ENCODE results near the gene ZC3H18. TPM values are rescaled to one million over a fixed set of nuclear protein-coding genes. Genes with fewer than 3 reads are reported as not detected.

The ZC3H18 gene
- total and polyA plus RNA-seq, 2 donors (not counting 1 experiment from before 2014, with no cell fraction given) = 7.9 to 9.4 TPM

- H3K27ac ChIP-seq (ENCODE audit: insufficient read depth, low read length) = no peak overlapping the region
- no peak for DNase-seq (ENCODE audit: low read depth in 2 of 2)
- H3K27me3 ChIP-seq (ENCODE audit: control insufficient read depth, insufficient read depth, low read length) = peaks cover 22% of the 10 kb centered on the region
- no peak overlapping the region for H3K4me2 ChIP-seq (ENCODE audit: extremely low read depth, insufficient read depth, low read length)
- H3K79me2 ChIP-seq (ENCODE audit: control insufficient read depth, insufficient read depth, low read length) = no peaks in the 10 kb centered on the region
- no peak overlapping the region for H3K4me3 ChIP-seq (replicated peaks in 1 of 4; ENCODE audit: control extremely low read depth in 1 of 4, insufficient read depth in 1 of 4, low read depth in 3 of 4, low read length in 4 of 4)
- H3K9me3 ChIP-seq (ENCODE audit: control insufficient read depth, insufficient read depth, low read depth, low read length) = no peaks in the 10 kb centered on the region
- H3K9ac ChIP-seq (ENCODE audit: insufficient read depth, low read length) = no peak overlapping the region
- H3K4me1 ChIP-seq (ENCODE audit: control insufficient read depth, extremely low read depth, insufficient read depth, low read length) = no peaks in the 10 kb centered on the region
- no peak overlapping the region for H2AFZ ChIP-seq (ENCODE audit: low read length)
- no peaks in the 10 kb centered on the region for H3K36me3 ChIP-seq (ENCODE audit: control insufficient read depth, insufficient read depth, low read length)
- TF ChIP-seq EZH2 (IDR thresholded peaks at IDR 0.05; ENCODE audit: low read length, missing control alignments) = no peak
- TF ChIP-seq, protein P1, sequence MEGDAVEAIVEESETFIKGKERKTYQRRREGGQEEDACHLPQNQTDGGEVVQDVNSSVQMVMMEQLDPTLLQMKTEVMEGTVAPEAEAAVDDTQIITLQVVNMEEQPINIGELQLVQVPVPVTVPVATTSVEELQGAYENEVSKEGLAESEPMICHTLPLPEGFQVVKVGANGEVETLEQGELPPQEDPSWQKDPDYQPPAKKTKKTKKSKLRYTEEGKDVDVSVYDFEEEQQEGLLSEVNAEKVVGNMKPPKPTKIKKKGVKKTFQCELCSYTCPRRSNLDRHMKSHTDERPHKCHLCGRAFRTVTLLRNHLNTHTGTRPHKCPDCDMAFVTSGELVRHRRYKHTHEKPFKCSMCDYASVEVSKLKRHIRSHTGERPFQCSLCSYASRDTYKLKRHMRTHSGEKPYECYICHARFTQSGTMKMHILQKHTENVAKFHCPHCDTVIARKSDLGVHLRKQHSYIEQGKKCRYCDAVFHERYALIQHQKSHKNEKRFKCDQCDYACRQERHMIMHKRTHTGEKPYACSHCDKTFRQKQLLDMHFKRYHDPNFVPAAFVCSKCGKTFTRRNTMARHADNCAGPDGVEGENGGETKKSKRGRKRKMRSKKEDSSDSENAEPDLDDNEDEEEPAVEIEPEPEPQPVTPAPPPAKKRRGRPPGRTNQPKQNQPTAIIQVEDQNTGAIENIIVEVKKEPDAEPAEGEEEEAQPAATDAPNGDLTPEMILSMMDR (conservative IDR thresholded peaks at IDR 0.05 in 1 of 2, IDR thresholded peaks at IDR 0.05 in 1 of 2; ENCODE audit: low read depth in 1 of 2, low read length in 2 of 2) = no peak
- H4K20me1 ChIP-seq (ENCODE audit: control insufficient read depth, extremely low read depth, insufficient read depth, low read length) = no peaks in the 10 kb centered on the region
Measured at GRCh38 chr16:88642881-88643643, 72.9 kb downstream of the ZC3H18 start.

DNA sequence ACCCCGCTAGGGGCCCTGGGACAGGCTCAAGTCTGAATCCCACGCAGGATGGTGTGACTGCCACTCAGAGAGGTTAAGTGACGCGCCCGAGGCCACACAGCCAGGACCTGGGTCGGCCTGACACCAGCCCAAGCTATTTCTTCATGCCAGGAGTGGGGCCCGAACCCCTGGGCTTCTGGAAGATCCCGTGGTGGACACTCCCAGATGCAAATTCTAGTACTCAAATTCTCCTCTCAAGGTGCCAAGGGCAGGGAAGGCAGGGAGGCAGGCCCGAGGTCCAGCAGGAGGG is 73.4 kb downstream of the ZC3H18 start:
- peaks cover 18% of the 10 kb centered on the region for H3K27me3 ChIP-seq (ENCODE audit: control insufficient read depth, insufficient read depth, low read length)
- H3K9me3 ChIP-seq (ENCODE audit: control insufficient read depth, insufficient read depth, low read depth, low read length) = no peaks in the 10 kb centered on the region
- no peak overlapping the region for H3K4me2 ChIP-seq (ENCODE audit: extremely low read depth, insufficient read depth, low read length)
- no peaks in the 10 kb centered on the region for H3K79me2 ChIP-seq (ENCODE audit: control insufficient read depth, insufficient read depth, low read length)
- H3K9ac ChIP-seq (ENCODE audit: insufficient read depth, low read length) = no peak overlapping the region
- no peak overlapping the region for H2AFZ ChIP-seq (ENCODE audit: low read length)
- no peaks in the 10 kb centered on the region for H3K4me1 ChIP-seq (ENCODE audit: control insufficient read depth, extremely low read depth, insufficient read depth, low read length)
- H3K27ac ChIP-seq (ENCODE audit: insufficient read depth, low read length) = no peak overlapping the region
- H4K20me1 ChIP-seq (ENCODE audit: control insufficient read depth, extremely low read depth, insufficient read depth, low read length) = no peaks in the 10 kb centered on the region
- TF ChIP-seq, protein P1 (conservative IDR thresholded peaks at IDR 0.05 in 1 of 2, IDR thresholded peaks at IDR 0.05 in 1 of 2; ENCODE audit: low read depth in 1 of 2, low read length in 2 of 2) = no peak
- no peak for TF ChIP-seq EZH2 (IDR thresholded peaks at IDR 0.05; ENCODE audit: low read length, missing control alignments)
- no peak overlapping the region for H3K4me3 ChIP-seq (replicated peaks in 1 of 4; ENCODE audit: control extremely low read depth in 1 of 4, insufficient read depth in 1 of 4, low read depth in 3 of 4, low read length in 4 of 4)
- no peaks in the 10 kb centered on the region for H3K36me3 ChIP-seq (ENCODE audit: control insufficient read depth, insufficient read depth, low read length)
- DNase-seq (ENCODE audit: low read depth in 2 of 2) = no peak

DNA sequence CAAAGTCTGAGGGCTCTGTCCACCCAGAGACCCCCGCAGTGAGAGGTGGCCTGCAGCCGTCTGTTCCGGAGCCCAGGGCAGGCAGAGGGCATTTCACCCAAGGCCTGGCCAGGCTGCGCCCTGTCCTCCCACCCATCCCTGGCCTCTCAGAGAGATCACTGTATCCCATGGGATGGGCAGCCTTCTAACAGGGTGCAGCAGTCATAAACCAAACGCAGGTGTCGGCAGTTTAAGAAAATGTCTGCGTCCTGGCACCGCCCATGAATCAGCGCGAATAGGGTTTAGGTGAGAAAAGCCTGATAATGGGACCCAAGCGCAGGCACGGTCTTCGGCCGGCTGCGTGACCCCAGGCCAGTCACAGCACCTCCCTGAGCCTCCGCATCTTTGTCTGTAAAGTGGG is 75.3 kb downstream of the ZC3H18 start:
- Histone ChIP-seq H3K9me3 (ENCODE audit: control insufficient read depth, insufficient read depth, low read depth, low read length) (no peaks in the 10 kb centered on the region), H3K4me1 (ENCODE audit: control insufficient read depth, extremely low read depth, insufficient read depth, low read length) (peaks cover 3% of the 10 kb centered on the region), H3K4me3 (replicated peaks in 1 of 4; ENCODE audit: control extremely low read depth in 1 of 4, insufficient read depth in 1 of 4, low read depth in 3 of 4, low read length in 4 of 4) (no peak overlapping the region), H3K9ac (ENCODE audit: insufficient read depth, low read length) (no peak overlapping the region), H3K36me3 (ENCODE audit: control insufficient read depth, insufficient read depth, low read length) (no peaks in the 10 kb centered on the region), H2AFZ (ENCODE audit: low read length) (no peak overlapping the region), H3K4me2 (ENCODE audit: extremely low read depth, insufficient read depth, low read length) (no peak overlapping the region), H3K27ac (ENCODE audit: insufficient read depth, low read length) (no peak overlapping the region), H3K27me3 (ENCODE audit: control insufficient read depth, insufficient read depth, low read length) (peaks cover 1% of the 10 kb centered on the region), H3K79me2 (ENCODE audit: control insufficient read depth, insufficient read depth, low read length) (no peaks in the 10 kb centered on the region), H4K20me1 (ENCODE audit: control insufficient read depth, extremely low read depth, insufficient read depth, low read length) (no peaks in the 10 kb centered on the region)
- no peak for DNase-seq (ENCODE audit: low read depth in 2 of 2)
- no peak for TF ChIP-seq EZH2 (IDR thresholded peaks at IDR 0.05; ENCODE audit: low read length, missing control alignments)
- TF ChIP-seq, protein P1 (conservative IDR thresholded peaks at IDR 0.05 in 1 of 2, IDR thresholded peaks at IDR 0.05 in 1 of 2; ENCODE audit: low read depth in 1 of 2, low read length in 2 of 2) = no peak
